ENCODE data around the gene LSAMP. TPM values are rescaled to one million over a fixed set of nuclear protein-coding genes. Genes with fewer than 3 reads are reported as not detected.

The LSAMP gene
- total RNA-seq, 1 experiment from 2014 or later, result 0.90 TPM

- Histone ChIP-seq H2BK12ac (ENCODE audit: insufficient read length, low read depth, low read length) (no peak overlapping the region), H4K8ac (replicated peaks; ENCODE audit: insufficient read length, low read depth, low read length) (no peak overlapping the region), H2BK5ac (ENCODE audit: insufficient read length, low read length) (no peak overlapping the region), H2BK20ac (ENCODE audit: low read depth, low read length, poor library complexity, severe bottlenecking) (no peak overlapping the region), H4K91ac (ENCODE audit: insufficient read length, low read depth, low read length) (no peak overlapping the region), H3K18ac (ENCODE audit: insufficient read length, low read depth, low read length) (no peak overlapping the region), H3K4me2 (ENCODE audit: insufficient read depth, insufficient read length, low read length) (no peak overlapping the region), H3T11ph (ENCODE audit: low read length) (no peak overlapping the region), H3K4me1 (ENCODE audit: insufficient read depth, low read length) (peaks cover 2% of the 10 kb centered on the region; the same call in 1 of the 2 replicates), H4K5ac (ENCODE audit: insufficient read length, low read depth, low read length) (no peak overlapping the region), H4K20me1 (ENCODE audit: control insufficient read depth, insufficient read depth, insufficient read length) (no peaks in the 10 kb centered on the region), H3K23me2 (ENCODE audit: insufficient read length, low read depth, low read length, poor library complexity, severe bottlenecking) (no peaks in the 10 kb centered on the region), H3K9ac (ENCODE audit: extremely low read depth, insufficient read length, low read length) (no peak overlapping the region), H2AFZ (ENCODE audit: low read length) (no peak overlapping the region), H2BK120ac (ENCODE audit: low read depth, low read length, poor library complexity, severe bottlenecking) (no peak overlapping the region), H3K9me3 (ENCODE audit: control insufficient read depth, low read depth, low read length) (no peaks in the 10 kb centered on the region), H3K23ac (ENCODE audit: insufficient read length, low read depth, low read length) (no peak overlapping the region), H3K27me3 (ENCODE audit: insufficient read depth, low read length) (no peaks in the 10 kb centered on the region), H3K4ac (ENCODE audit: low read depth, low read length) (no peak overlapping the region), H2AK5ac (ENCODE audit: insufficient read length, low read length) (no peak overlapping the region), H3K14ac (ENCODE audit: insufficient read depth, low read length) (no peak overlapping the region), H3K56ac (ENCODE audit: insufficient read length, low read depth, low read length) (no peak overlapping the region), H3K79me1 (ENCODE audit: insufficient read depth, low read depth, low read length, poor library complexity, severe bottlenecking) (no peaks in the 10 kb centered on the region), H3K79me2 (ENCODE audit: insufficient read depth, low read length) (no peaks in the 10 kb centered on the region), H2BK15ac (ENCODE audit: low read depth, low read length) (no peak overlapping the region), H3K27ac (ENCODE audit: insufficient read length, low read depth, low read length) (no peak overlapping the region)
- no peak overlapping the region for H3K27ac Mint-ChIP-seq
- peaks cover 33 to 36% of the 10 kb centered on the region in 2 experiments for H3K4me1 Mint-ChIP-seq
- peak; percentile 35; the same call in 2 of the 3 replicates for TF ChIP-seq CTCF (conservative IDR thresholded peaks at IDR 0.05)
- no peak for DNase-seq
- H3K36me3 Mint-ChIP-seq (ENCODE audit: insufficient read depth in 1 of 3, low read depth in 3 of 3), result peaks cover 0 to 2% (median 0%) of the 10 kb centered on the region in 3 experiments; a peak in 2 of 7 replicates
- WGBS (ENCODE audit: extremely low coverage, insufficient read length, low lambda C conversion rate), result no CpG with 5 or more reads among the region's 1 CpG
- no peaks in the 10 kb centered on the region for H3K27me3 Mint-ChIP-seq (ENCODE audit: low read depth)
- no peak overlapping the region for H3K4me3 Mint-ChIP-seq
- H3K9me3 Mint-ChIP-seq, result peaks cover 0 to 2% of the 10 kb centered on the region in 2 experiments; a peak in 2 of 5 replicates
These were observed 108.1 kb downstream of the LSAMP start for GRCh38 chr3:116337229-116337628.
